WERI-Rb-1 (cell line): ENCODE data around the gene TNFRSF1B.

Source experiments
- DNase-seq: peaks from one replicate; pipeline ENCODE4 v3.0.0-alpha.2; 2020
- H3K27ac ChIP-seq: fragments of 250-450 bp; sonication (Bioruptor Pico); 2 replicates; pipeline ENCODE4 v1.5.1; 2020; ENCODE audit warnings: mild to moderate bottlenecking, moderate library complexity
- H3K27me3 ChIP-seq: fragments of 250-450 bp; sonication (Bioruptor Pico); 2 replicates; pipeline ENCODE4 v1.5.1; 2021; ENCODE audit warnings: mild to moderate bottlenecking, low read depth, moderate library complexity; ENCODE audit not compliant: insufficient read depth, severe bottlenecking
- H3K36me3 ChIP-seq: fragments of 250-450 bp; sonication (Bioruptor Pico); 2 replicates; pipeline ENCODE4 v1.5.1; 2020; ENCODE audit warnings: mild to moderate bottlenecking, moderate library complexity
- H3K4me3 ChIP-seq: 2 replicates; pipeline ENCODE4 v1.5.1; 2011; ENCODE audit warnings: low read depth, mild to moderate bottlenecking, control low read depth, low read length
- H3K9me3 ChIP-seq: fragments of 250-450 bp; sonication (Bioruptor Pico); 2 replicates; pipeline ENCODE4 v1.5.1; 2021; ENCODE audit warnings: mild to moderate bottlenecking, moderate library complexity; ENCODE audit not compliant: severe bottlenecking
- TF ChIP-seq, protein P1 (sequence below): IDR thresholded peaks from 2 replicates; pipeline ENCODE4 v1.5.1; 2011; ENCODE audit warnings: low read depth, mild to moderate bottlenecking, control low read depth, inconsistent platforms, low read length

Gene TNFRSF1B

DNA sequence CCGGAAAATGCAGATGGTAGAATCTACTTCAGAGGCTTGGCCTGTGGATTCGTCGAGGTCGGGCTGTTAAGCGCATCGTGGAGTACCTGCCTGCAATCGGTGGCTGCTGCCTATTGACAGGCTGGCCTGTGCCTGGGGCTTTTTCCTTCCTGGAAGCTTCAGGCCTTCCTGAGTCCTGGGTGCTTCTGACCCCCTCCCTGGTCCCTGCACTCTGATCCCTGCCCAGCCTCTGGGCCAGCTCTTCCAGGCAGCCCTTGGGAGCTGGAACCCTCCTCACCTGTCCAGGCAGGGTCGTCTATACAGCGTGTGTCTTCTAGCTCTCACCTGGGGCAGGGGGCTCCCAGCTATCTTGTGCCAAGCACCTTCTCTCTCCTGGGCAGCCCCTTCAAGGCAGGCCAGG, 40.0 kb upstream of the TNFRSF1B start:
- no peaks in the 10 kb centered on the region for H3K9me3 ChIP-seq
- peaks cover 26% of the 10 kb centered on the region for H3K27me3 ChIP-seq
- no peak for DNase-seq
- TF ChIP-seq, protein P1, sequence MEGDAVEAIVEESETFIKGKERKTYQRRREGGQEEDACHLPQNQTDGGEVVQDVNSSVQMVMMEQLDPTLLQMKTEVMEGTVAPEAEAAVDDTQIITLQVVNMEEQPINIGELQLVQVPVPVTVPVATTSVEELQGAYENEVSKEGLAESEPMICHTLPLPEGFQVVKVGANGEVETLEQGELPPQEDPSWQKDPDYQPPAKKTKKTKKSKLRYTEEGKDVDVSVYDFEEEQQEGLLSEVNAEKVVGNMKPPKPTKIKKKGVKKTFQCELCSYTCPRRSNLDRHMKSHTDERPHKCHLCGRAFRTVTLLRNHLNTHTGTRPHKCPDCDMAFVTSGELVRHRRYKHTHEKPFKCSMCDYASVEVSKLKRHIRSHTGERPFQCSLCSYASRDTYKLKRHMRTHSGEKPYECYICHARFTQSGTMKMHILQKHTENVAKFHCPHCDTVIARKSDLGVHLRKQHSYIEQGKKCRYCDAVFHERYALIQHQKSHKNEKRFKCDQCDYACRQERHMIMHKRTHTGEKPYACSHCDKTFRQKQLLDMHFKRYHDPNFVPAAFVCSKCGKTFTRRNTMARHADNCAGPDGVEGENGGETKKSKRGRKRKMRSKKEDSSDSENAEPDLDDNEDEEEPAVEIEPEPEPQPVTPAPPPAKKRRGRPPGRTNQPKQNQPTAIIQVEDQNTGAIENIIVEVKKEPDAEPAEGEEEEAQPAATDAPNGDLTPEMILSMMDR, result no peak
- H3K36me3 ChIP-seq, result no peaks in the 10 kb centered on the region
- no peak overlapping the region for H3K4me3 ChIP-seq
- no peak overlapping the region for H3K27ac ChIP-seq

DNA sequence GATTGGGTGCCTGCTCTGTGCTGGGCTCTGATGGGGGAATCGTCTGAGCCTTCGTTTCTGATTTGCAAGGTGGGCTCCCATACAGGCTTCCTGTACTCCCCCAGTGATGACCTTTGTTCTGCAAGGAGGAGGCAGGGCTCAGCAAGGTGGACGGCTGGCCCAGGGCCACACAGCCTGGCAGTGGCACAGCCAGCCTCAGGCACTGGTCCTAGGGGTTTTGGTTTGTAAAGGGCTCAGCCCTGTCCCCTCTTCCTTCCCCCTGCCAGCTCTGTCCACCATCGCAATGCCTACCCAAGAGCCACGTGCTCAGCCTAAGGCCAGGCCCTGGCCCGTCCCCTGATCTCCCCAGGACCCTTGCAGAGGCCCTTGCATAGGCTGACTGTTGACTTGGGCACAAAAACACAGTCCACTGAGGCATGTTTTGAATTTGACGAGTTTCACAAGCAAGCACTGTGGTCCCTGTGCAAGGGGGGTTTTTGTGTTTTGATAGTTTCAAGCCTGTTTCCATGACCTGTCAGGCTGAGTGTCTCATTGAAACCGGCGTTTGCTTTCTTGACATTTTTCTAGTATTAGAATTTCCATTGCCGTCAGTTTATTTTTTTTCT, 39.5 kb upstream of the TNFRSF1B start:
- TF ChIP-seq, protein P1, result no peak
- Histone ChIP-seq H3K4me3 (no peak overlapping the region), H3K9me3 (no peaks in the 10 kb centered on the region), H3K27me3 (peaks cover 24% of the 10 kb centered on the region), H3K27ac (no peak overlapping the region), H3K36me3 (no peaks in the 10 kb centered on the region)
- DNase-seq, result no peak

DNA sequence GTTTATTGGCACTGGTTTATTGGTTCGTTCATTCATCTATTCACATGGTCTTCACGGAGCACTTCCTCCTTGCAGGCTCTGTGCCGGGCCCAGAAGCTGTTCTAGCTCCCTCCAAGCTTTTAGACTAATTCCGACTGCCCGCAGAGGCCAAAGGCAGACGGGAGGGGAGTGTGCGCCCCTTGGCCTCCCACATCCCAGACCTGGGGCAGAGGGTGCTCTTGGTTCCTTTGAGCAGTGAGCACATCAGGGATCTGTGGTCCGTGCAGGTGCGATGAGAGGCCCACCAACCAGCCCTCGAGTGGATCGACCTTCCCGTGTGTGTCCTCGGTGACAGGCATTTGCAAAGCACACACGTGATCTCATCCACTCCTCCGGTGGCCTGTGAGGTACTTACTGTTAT, 38.7 kb upstream of the TNFRSF1B start:
- peaks cover 16% of the 10 kb centered on the region for H3K27me3 ChIP-seq
- TF ChIP-seq, protein P1, result no peak
- H3K36me3 ChIP-seq, result no peaks in the 10 kb centered on the region
- no peak overlapping the region for H3K27ac ChIP-seq
- no peaks in the 10 kb centered on the region for H3K9me3 ChIP-seq
- no peak overlapping the region for H3K4me3 ChIP-seq
- DNase-seq, result no peak

DNA sequence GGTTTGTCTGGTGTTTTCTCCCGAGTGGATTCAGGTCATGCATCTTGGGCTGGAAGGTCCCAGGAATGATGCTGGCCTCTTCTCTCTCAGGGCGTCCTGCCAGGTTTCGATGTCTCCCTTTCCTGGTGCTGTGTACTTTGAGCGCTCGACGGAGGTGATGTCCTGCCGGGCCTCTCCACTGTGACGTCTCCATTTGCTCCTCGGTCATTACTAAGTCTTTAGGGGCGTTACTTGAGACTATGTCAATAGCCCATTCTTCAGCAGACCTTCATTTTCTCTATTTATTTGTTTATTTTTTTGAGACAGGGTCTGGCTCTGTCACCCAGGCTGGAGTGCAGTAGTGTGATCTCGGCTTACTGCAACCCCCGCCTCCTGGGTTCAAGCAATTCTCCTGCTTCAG, 37.2 kb upstream of the TNFRSF1B start:
- Histone ChIP-seq H3K36me3 (no peaks in the 10 kb centered on the region), H3K4me3 (no peak overlapping the region), H3K27me3 (peaks cover 4% of the 10 kb centered on the region), H3K9me3 (no peaks in the 10 kb centered on the region), H3K27ac (no peak overlapping the region)
- no peak for DNase-seq
- TF ChIP-seq, protein P1, result no peak

DNA sequence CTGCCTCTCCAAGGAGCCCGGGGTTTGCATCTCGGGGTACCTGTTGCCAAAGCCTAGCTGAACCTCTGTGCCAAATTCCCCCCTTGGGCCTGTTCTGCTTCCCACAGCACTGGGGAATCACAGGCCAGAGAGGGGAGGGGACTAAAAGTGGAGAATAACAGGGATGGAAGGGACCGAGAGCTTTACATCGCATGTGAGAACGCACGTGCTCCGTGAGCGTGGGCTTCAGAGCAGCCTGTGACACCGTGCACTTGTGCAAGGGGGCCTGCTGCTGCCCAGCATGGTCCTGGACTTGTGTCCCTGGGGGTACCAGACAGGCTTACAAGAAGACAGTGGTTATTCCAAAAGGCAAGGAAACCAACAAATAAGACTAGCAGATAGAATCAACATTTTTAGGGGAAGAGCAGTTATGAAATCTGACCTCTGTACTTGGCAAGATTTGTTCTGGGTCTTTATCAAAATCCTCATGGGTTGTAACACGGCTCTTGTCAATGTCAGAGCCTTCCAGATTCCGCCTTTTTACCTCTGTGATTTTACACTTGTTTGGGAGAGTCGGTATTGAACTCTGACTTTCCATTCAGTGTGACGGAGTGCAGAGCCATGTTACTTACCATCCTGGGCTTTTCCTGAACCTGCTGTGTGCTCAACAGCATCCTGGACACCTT, 36.2 kb upstream of the TNFRSF1B start:
- no peaks in the 10 kb centered on the region for H3K36me3 ChIP-seq
- H3K27ac ChIP-seq, result no peak overlapping the region
- no peaks in the 10 kb centered on the region for H3K9me3 ChIP-seq

More for the DNA sequence above, 36.2 kb upstream of the TNFRSF1B start:
- peaks cover 2% of the 10 kb centered on the region for H3K27me3 ChIP-seq
- no peak overlapping the region for H3K4me3 ChIP-seq
- DNase-seq, result no peak
- TF ChIP-seq, protein P1, result no peak
